Measurements from ENCODE around the gene CDC42.
A peak's percentile ranks its signal among the peaks of the same experiment; 100 is the strongest.

Gene CDC42

GRCh38 chr1:22101995-22102394 lies 49.5 kb downstream of the CDC42 start:
- no peak overlapping the region for H3K4me3 ChIP-seq (ENCODE audit: control insufficient read depth in 1 of 7, extremely low read depth in 1 of 7, insufficient read depth in 4 of 7, low read depth in 2 of 7, low read length in 6 of 7)
- H3K27me3 ChIP-seq (replicated peaks in 2 of 5; ENCODE audit: control insufficient read depth in 4 of 5, insufficient read depth in 5 of 5, low read length in 4 of 5), result no peaks in the 10 kb centered on the region
- WGBS (ENCODE audit: insufficient coverage), result over 99% methylated on average over 8 of the region's 8 CpGs
- POLR2A ChIA-PET, result interaction anchor here (0.6 kb wide), 1 partner anchor 180 kb away, joined by 3 read pairs; no protein-coding TSS in a partner anchor
- no peak overlapping the region for H3K27ac ChIP-seq (ENCODE audit: insufficient read depth in 1 of 2, low read depth in 1 of 2, low read length in 2 of 2, poor library complexity in 1 of 2, severe bottlenecking in 2 of 2)
- CTCF ChIA-PET, result interaction anchor here (1.5 kb wide), 1 partner anchor 15 kb away, joined by 4 read pairs; no protein-coding TSS in a partner anchor
- DNase-seq, result no peak
- H3K9me3 ChIP-seq (ENCODE audit: control extremely low read depth in 1 of 5, control insufficient read depth in 4 of 5, insufficient read depth in 2 of 5, low read depth in 1 of 5, low read length in 4 of 5), result no peaks in the 10 kb centered on the region
- H3K36me3 ChIP-seq (ENCODE audit: control insufficient read depth in 4 of 4, insufficient read depth in 4 of 4, low read length in 3 of 4), result peaks cover 16 to 64% (median 23%) of the 10 kb centered on the region in 4 experiments
- no peaks in the 10 kb centered on the region for H3K4me1 ChIP-seq (ENCODE audit: control extremely low read depth in 1 of 4, control insufficient read depth in 4 of 4, insufficient read depth in 4 of 4, low read length in 3 of 4)

- ChIA-PET POLR2A (no interaction called here), CTCF (interaction anchor here (1.0 kb wide), 1 partner anchor 13 kb away, joined by 3 read pairs; no protein-coding TSS in a partner anchor)
- no peak overlapping the region for H3K27ac ChIP-seq (ENCODE audit: insufficient read depth in 1 of 2, low read depth in 1 of 2, low read length in 2 of 2, poor library complexity in 1 of 2, severe bottlenecking in 2 of 2)
- no peaks in the 10 kb centered on the region for H3K4me1 ChIP-seq (ENCODE audit: control extremely low read depth in 1 of 4, control insufficient read depth in 4 of 4, insufficient read depth in 4 of 4, low read length in 3 of 4)
- DNase-seq, result no peak
- 100% methylated on average over 3 of the region's 3 CpGs for WGBS (ENCODE audit: insufficient coverage)
- no peaks in the 10 kb centered on the region for H3K9me3 ChIP-seq (ENCODE audit: control extremely low read depth in 1 of 5, control insufficient read depth in 4 of 5, insufficient read depth in 2 of 5, low read depth in 1 of 5, low read length in 4 of 5)
- peaks cover 15 to 59% (median 21%) of the 10 kb centered on the region in 4 experiments for H3K36me3 ChIP-seq (ENCODE audit: control insufficient read depth in 4 of 4, insufficient read depth in 4 of 4, low read length in 3 of 4)
- no peak overlapping the region for H3K4me3 ChIP-seq (ENCODE audit: control insufficient read depth in 1 of 7, extremely low read depth in 1 of 7, insufficient read depth in 4 of 7, low read depth in 2 of 7, low read length in 6 of 7)
- H3K27me3 ChIP-seq (replicated peaks in 2 of 5; ENCODE audit: control insufficient read depth in 4 of 5, insufficient read depth in 5 of 5, low read length in 4 of 5), result no peaks in the 10 kb centered on the region
Observed at GRCh38 chr1:22102746-22103145, 50.2 kb downstream of the CDC42 start.

- no peak overlapping the region for H3K4me3 ChIP-seq (ENCODE audit: control insufficient read depth in 1 of 7, extremely low read depth in 1 of 7, insufficient read depth in 4 of 7, low read depth in 2 of 7, low read length in 6 of 7)
- H3K4me1 ChIP-seq (ENCODE audit: control extremely low read depth in 1 of 4, control insufficient read depth in 4 of 4, insufficient read depth in 4 of 4, low read length in 3 of 4), result no peaks in the 10 kb centered on the region
- H3K27ac ChIP-seq (ENCODE audit: insufficient read depth in 1 of 2, low read depth in 1 of 2, low read length in 2 of 2, poor library complexity in 1 of 2, severe bottlenecking in 2 of 2), result no peak overlapping the region
- CTCF ChIA-PET, result interaction anchor here (2.0 to 2.2 kb wide), 2 partner anchors 10 to 11 kb away, joined by 11 to 13 read pairs; no protein-coding TSS in a partner anchor
- POLR2A ChIA-PET, result no interaction called here
- H3K27me3 ChIP-seq (replicated peaks in 2 of 5; ENCODE audit: control insufficient read depth in 4 of 5, insufficient read depth in 5 of 5, low read length in 4 of 5), result no peaks in the 10 kb centered on the region
- 85% methylated on average over 4 of the region's 6 CpGs for WGBS (ENCODE audit: insufficient coverage)
- H3K36me3 ChIP-seq (ENCODE audit: control insufficient read depth in 4 of 4, insufficient read depth in 4 of 4, low read length in 3 of 4), result peaks cover 10 to 61% (median 18%) of the 10 kb centered on the region in 4 experiments
- H3K9me3 ChIP-seq (ENCODE audit: control extremely low read depth in 1 of 5, control insufficient read depth in 4 of 5, insufficient read depth in 2 of 5, low read depth in 1 of 5, low read length in 4 of 5), result no peaks in the 10 kb centered on the region
- DNase-seq, result peak in 2 of 3 donors; percentile 39 to 48
Observed at GRCh38 chr1:22104094-22104493, 51.6 kb downstream of the CDC42 start.

- DNase-seq, result peak in 1 of 3 donors; percentile 28
- ChIA-PET POLR2A (no interaction called here), CTCF (interaction anchor here (0.7 to 3.2 kb wide), 10 partner anchors 8 to 537 kb away, joined by 3 to 17 read pairs (median 5); no protein-coding TSS in a partner anchor)
- Histone ChIP-seq H3K36me3 (ENCODE audit: control insufficient read depth in 4 of 4, insufficient read depth in 4 of 4, low read length in 3 of 4) (peaks cover 7 to 59% (median 19%) of the 10 kb centered on the region in 4 experiments), H3K27me3 (replicated peaks in 2 of 5; ENCODE audit: control insufficient read depth in 4 of 5, insufficient read depth in 5 of 5, low read length in 4 of 5) (no peaks in the 10 kb centered on the region), H3K27ac (ENCODE audit: insufficient read depth in 1 of 2, low read depth in 1 of 2, low read length in 2 of 2, poor library complexity in 1 of 2, severe bottlenecking in 2 of 2) (no peak overlapping the region), H3K4me3 (ENCODE audit: control insufficient read depth in 1 of 7, extremely low read depth in 1 of 7, insufficient read depth in 4 of 7, low read depth in 2 of 7, low read length in 6 of 7) (no peak overlapping the region), H3K9me3 (ENCODE audit: control extremely low read depth in 1 of 5, control insufficient read depth in 4 of 5, insufficient read depth in 2 of 5, low read depth in 1 of 5, low read length in 4 of 5) (no peaks in the 10 kb centered on the region), H3K4me1 (ENCODE audit: control extremely low read depth in 1 of 4, control insufficient read depth in 4 of 4, insufficient read depth in 4 of 4, low read length in 3 of 4) (no peaks in the 10 kb centered on the region)
- WGBS (ENCODE audit: insufficient coverage), result 100% methylated on average over 1 of the region's 6 CpGs
Observed at GRCh38 chr1:22104865-22105437, 52.4 kb downstream of the CDC42 start.

- POLR2A ChIA-PET, result no interaction called here
- H3K27me3 ChIP-seq (replicated peaks in 2 of 5; ENCODE audit: control insufficient read depth in 4 of 5, insufficient read depth in 5 of 5, low read length in 4 of 5), result no peaks in the 10 kb centered on the region
- H3K27ac ChIP-seq (ENCODE audit: insufficient read depth in 1 of 2, low read depth in 1 of 2, low read length in 2 of 2, poor library complexity in 1 of 2, severe bottlenecking in 2 of 2), result no peak overlapping the region
- WGBS (ENCODE audit: insufficient coverage), result 73% methylated on average over 4 of the region's 5 CpGs
- CTCF ChIA-PET, result interaction anchor here (0.7 to 3.2 kb wide), 11 partner anchors 9 to 537 kb away, joined by 3 to 17 read pairs (median 6); no protein-coding TSS in a partner anchor
- no peaks in the 10 kb centered on the region for H3K9me3 ChIP-seq (ENCODE audit: control extremely low read depth in 1 of 5, control insufficient read depth in 4 of 5, insufficient read depth in 2 of 5, low read depth in 1 of 5, low read length in 4 of 5)
- no peaks in the 10 kb centered on the region for H3K4me1 ChIP-seq (ENCODE audit: control extremely low read depth in 1 of 4, control insufficient read depth in 4 of 4, insufficient read depth in 4 of 4, low read length in 3 of 4)
- H3K4me3 ChIP-seq (ENCODE audit: control insufficient read depth in 1 of 7, extremely low read depth in 1 of 7, insufficient read depth in 4 of 7, low read depth in 2 of 7, low read length in 6 of 7), result no peak overlapping the region
- DNase-seq, result peak; percentile 55 to 80 (median 78)
- peaks cover 3 to 53% (median 16%) of the 10 kb centered on the region in 4 experiments for H3K36me3 ChIP-seq (ENCODE audit: control insufficient read depth in 4 of 4, insufficient read depth in 4 of 4, low read length in 3 of 4)
Observed at GRCh38 chr1:22105611-22106207, 53.2 kb downstream of the CDC42 start.

DNA sequence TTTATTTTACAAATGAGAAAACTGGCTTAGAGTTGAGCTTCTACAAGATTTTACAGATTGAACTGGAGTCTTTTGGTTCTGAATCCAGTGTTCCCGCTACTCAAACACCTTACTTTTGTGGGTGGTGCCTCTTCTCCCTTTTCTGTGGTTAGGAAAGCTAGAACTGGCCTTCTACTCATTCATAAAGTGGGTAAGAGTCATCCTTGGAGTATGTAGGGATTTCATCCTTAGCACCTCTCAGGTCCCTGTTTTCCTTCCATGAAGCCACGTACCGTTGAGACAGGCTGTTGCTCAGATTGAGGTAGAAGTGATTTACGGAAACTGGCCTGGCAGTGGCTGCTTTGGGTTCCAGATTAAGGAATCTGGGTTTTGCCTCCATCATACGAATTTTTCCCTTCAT lies 54.6 kb downstream of the CDC42 start:
- Histone ChIP-seq H3K36me3 (ENCODE audit: control insufficient read depth in 4 of 4, insufficient read depth in 4 of 4, low read length in 3 of 4) (peaks cover 7 to 60% (median 21%) of the 10 kb centered on the region in 4 experiments), H3K4me1 (ENCODE audit: control extremely low read depth in 1 of 4, control insufficient read depth in 4 of 4, insufficient read depth in 4 of 4, low read length in 3 of 4) (no peaks in the 10 kb centered on the region), H3K27me3 (replicated peaks in 2 of 5; ENCODE audit: control insufficient read depth in 4 of 5, insufficient read depth in 5 of 5, low read length in 4 of 5) (no peaks in the 10 kb centered on the region), H3K27ac (ENCODE audit: insufficient read depth in 1 of 2, low read depth in 1 of 2, low read length in 2 of 2, poor library complexity in 1 of 2, severe bottlenecking in 2 of 2) (no peak overlapping the region), H3K4me3 (ENCODE audit: control insufficient read depth in 1 of 7, extremely low read depth in 1 of 7, insufficient read depth in 4 of 7, low read depth in 2 of 7, low read length in 6 of 7) (no peak overlapping the region), H3K9me3 (ENCODE audit: control extremely low read depth in 1 of 5, control insufficient read depth in 4 of 5, insufficient read depth in 2 of 5, low read depth in 1 of 5, low read length in 4 of 5) (no peaks in the 10 kb centered on the region)
- CTCF ChIA-PET, result interaction anchor here (1.9 to 3.2 kb wide), 3 partner anchors 24 to 309 kb away, joined by 6 to 17 read pairs (median 7); no protein-coding TSS in a partner anchor
- DNase-seq, result no peak
- WGBS (ENCODE audit: insufficient coverage), result 90% methylated on average over 2 of the region's 5 CpGs
- POLR2A ChIA-PET, result no interaction called here

All from common myeloid progenitor, CD34-positive (primary cell).